K562 (cell line): ENCODE results near the gene SLC25A45. TPM values are rescaled to one million over a fixed set of nuclear protein-coding genes. Genes with fewer than 3 reads are reported as not detected.

Experiments
- ATAC-seq: fragments of 200-7000 bp; cut with Tn5 transposase; 3 replicates; pipeline ENCODE4 v1.9.1; 2020; ENCODE audit warnings: moderate library complexity
- BruUV-seq: library from RNA; stranded (reverse); fragments of 400-500 nt; replicated peaks from 2 replicates; lab custom pipeline; 2021; lab: Mats Ljungman, UMichigan
- CTCF ChIA-PET: fragments of 300-600 bp; formaldehyde crosslinking; extraction: SDS; loops from one replicate; lab custom pipeline; 2021; ENCODE audit warnings: low intra/inter-chr PET ratio; lab: Yijun Ruan, JAX
- POLR2A ChIA-PET: fragments of 300-600, 350-650 bp; sonication (Branson Sonifier 250); formaldehyde crosslinking; extraction: SDS; loops from one replicate; lab custom pipeline; 2021; ENCODE audit warnings: antibody characterized with exemption, inconsistent platforms; lab: Yijun Ruan, JAX
- DNase-seq, 4 experiments: peaks; one replicate each; pipeline versions ENCODE4 v3.0.0 to v3.0.0-alpha.2; 2011 to 2018; ENCODE audit warnings: low spot score in 3 of 4, mixed read lengths in 3 of 4; ENCODE audit errors: extremely low read depth in 1 of 4
- FAIRE-seq: peaks from 2 replicates; lab custom pipeline; 2011; peaks lifted over from hg19 to GRCh38; lab: Jason Lieb, UNC
- H2AFZ ChIP-seq: 2 replicates; pipeline ENCODE4 v1.6.0; 2011; ENCODE audit warnings: low read depth, low read length, control low read depth, inconsistent platforms
- H3K27ac ChIP-seq: fragments of 200-600 bp; 3 replicates; pipeline ENCODE4 v1.8.0; 2011; ENCODE audit warnings: low read depth, mild to moderate bottlenecking, control low read depth, inconsistent platforms, low read length, moderate library complexity, mixed read lengths; ENCODE audit errors: extremely low read depth
- H3K27me3 ChIP-seq, 2 experiments: fragments of 300-600 bp in 1 of 2; 2 replicates in 1 of 2; 3 replicates in 1 of 2; pipeline versions ENCODE4 v1.6.0 to v1.8.0; 2011; ENCODE audit warnings: inconsistent platforms in 2 of 2, low read length in 2 of 2, mild to moderate bottlenecking in 1 of 2, mixed read lengths in 1 of 2, moderate library complexity in 1 of 2; ENCODE audit not compliant: control insufficient read depth in 2 of 2, insufficient read depth in 2 of 2
- H3K36me3 ChIP-seq: fragments of 300-600 bp; 3 replicates; pipeline ENCODE4 v1.8.0; 2011; ENCODE audit warnings: mild to moderate bottlenecking, low read length, inconsistent platforms; ENCODE audit not compliant: control insufficient read depth, insufficient read depth
- H3K4me1 ChIP-seq, 2 experiments: fragments of 200-600 bp in 1 of 2; replicated peaks in 1 of 2; 2 replicates in 1 of 2; 3 replicates in 1 of 2; pipeline versions ENCODE4 v1.5.1 to v1.8.0; 2011; ENCODE audit warnings: inconsistent platforms in 2 of 2, low read length in 2 of 2, mild to moderate bottlenecking in 1 of 2, mixed read lengths in 1 of 2, moderate library complexity in 1 of 2; ENCODE audit not compliant: control insufficient read depth in 2 of 2, insufficient read depth in 2 of 2
- H3K4me2 ChIP-seq: 2 replicates; pipeline ENCODE4 v1.6.1; 2011; ENCODE audit warnings: low read length, control low read depth, inconsistent platforms, mixed read lengths; ENCODE audit not compliant: insufficient read depth
- H3K4me3 ChIP-seq: fragments of 200-600 bp; sonication (generic), shearing (Covaris generic); 2 replicates; pipeline ENCODE4 v1.5.1; 2016; ENCODE audit warnings: control low read depth, inconsistent platforms
- H3K79me2 ChIP-seq: fragments of 200-600 bp; 3 replicates; pipeline ENCODE4 v1.8.0; 2011; ENCODE audit warnings: low read length, inconsistent platforms; ENCODE audit not compliant: control insufficient read depth, insufficient read depth
- H3K9ac ChIP-seq, 2 experiments: 2 replicates each; pipeline versions ENCODE4 v1.6.0 to v1.6.1; 2011; ENCODE audit warnings: low read depth in 2 of 2, low read length in 2 of 2, control low read depth in 1 of 2, inconsistent platforms in 1 of 2, mild to moderate bottlenecking in 1 of 2, mixed read lengths in 1 of 2; ENCODE audit not compliant: insufficient read depth in 1 of 2
- H3K9me1 ChIP-seq: one replicate; pipeline ENCODE4 v1.6.0; 2011; ENCODE audit warnings: inconsistent platforms, mild to moderate bottlenecking, low read length, moderate library complexity; ENCODE audit not compliant: control insufficient read depth, insufficient read depth
- H3K9me3 ChIP-seq: replicated peaks from 2 replicates; pipeline ENCODE4 v1.5.1; 2011; ENCODE audit warnings: low read depth, low read length, inconsistent platforms; ENCODE audit not compliant: control insufficient read depth, insufficient read depth
- H4K20me1 ChIP-seq: replicated peaks from 2 replicates; pipeline ENCODE4 v1.6.1; 2011; ENCODE audit warnings: low read length, inconsistent platforms, mixed read lengths; ENCODE audit not compliant: control insufficient read depth, insufficient read depth
- CBFA2T3 ChIP-seq: fragments of 450-650 bp; IDR thresholded peaks from 2 replicates; pipeline ENCODE4 v1.6.1; 2017
- FOXA3 ChIP-seq, 2 experiments: fragments of 450-650 bp in 1 of 2; sonication (generic) in 1 of 2; formaldehyde crosslinking; IDR thresholded peaks in 1 of 2; conservative IDR thresholded peaks in 1 of 2; 2 replicates each; pipeline versions ENCODE4 v1.4.0 to v1.8.0; 2020 to 2022; ENCODE audit warnings: mild to moderate bottlenecking in 2 of 2, missing genetic modification reagents in 1 of 2
- FOXP4 ChIP-seq: sonication (generic); formaldehyde crosslinking; IDR thresholded peaks from 2 replicates; pipeline ENCODE4 v1.8.0; 2022; ENCODE audit warnings: mild to moderate bottlenecking, missing genetic modification reagents, borderline replicate concordance
- HDAC2 ChIP-seq: fragments of 450-650 bp; IDR thresholded peaks from 2 replicates; pipeline ENCODE4 v1.6.1; 2016; ENCODE audit warnings: mild to moderate bottlenecking
- KLF16 ChIP-seq: IDR thresholded peaks from 2 replicates; pipeline ENCODE4 v1.6.1; 2016; ENCODE audit warnings: antibody characterized with exemption
- MAZ ChIP-seq, 2 experiments: fragments of 450-650 bp in 1 of 2; sonication (generic) in 1 of 2; formaldehyde crosslinking; IDR thresholded peaks in 1 of 2; conservative IDR thresholded peaks in 1 of 2; 2 replicates each; pipeline versions ENCODE4 v1.4.0 to v1.5.0; 2020; ENCODE audit warnings: mild to moderate bottlenecking in 1 of 2, missing genetic modification reagents in 1 of 2
- MCM2 ChIP-seq: fragments of 450-650 bp; IDR thresholded peaks from 2 replicates; pipeline ENCODE4 v1.6.1; 2017; ENCODE audit warnings: low read depth, mild to moderate bottlenecking
- MEIS2 ChIP-seq: fragments of 450-650 bp; IDR thresholded peaks from 2 replicates; pipeline ENCODE4 v1.6.1; 2014; ENCODE audit warnings: mild to moderate bottlenecking; ENCODE audit not compliant: partially characterized antibody
- MLLT1 ChIP-seq, 2 experiments: fragments of 450-650 bp; IDR thresholded peaks; 2 replicates each; pipeline ENCODE4 v1.6.1; 2016
- MXI1 ChIP-seq: IDR thresholded peaks from 2 replicates; pipeline ENCODE4 v1.6.1; 2011; ENCODE audit warnings: low read depth, mild to moderate bottlenecking, improper control_type of control experiment, low read length
- PKNOX1 ChIP-seq: fragments of 450-650 bp; IDR thresholded peaks from 2 replicates; pipeline ENCODE4 v1.6.1; 2016
- RUNX1 ChIP-seq: sonication (generic); IDR thresholded peaks from 2 replicates; pipeline ENCODE4 v1.6.1; 2016; ENCODE audit warnings: antibody characterized with exemption, low read depth
- SIRT6 ChIP-seq: IDR thresholded peaks from one replicate; pipeline ENCODE4 v1.6.1; 2012; ENCODE audit warnings: low read depth, mild to moderate bottlenecking, control low read depth, inconsistent platforms, low read length, moderate library complexity
- ZNF184 ChIP-seq: sonication (generic); formaldehyde crosslinking; IDR thresholded peaks from 2 replicates; pipeline ENCODE4 v1.5.0; 2020; ENCODE audit warnings: missing genetic modification reagents
- ZNF253 ChIP-seq: fragments of 250-450 bp; sonication (Bioruptor Pico); conservative IDR thresholded peaks from 2 replicates; pipeline ENCODE4 v1.6.1; 2021; ENCODE audit warnings: mild to moderate bottlenecking
- ZNF445 ChIP-seq: fragments of 250-450 bp; sonication (Bioruptor Pico); IDR thresholded peaks from 2 replicates; pipeline ENCODE4 v1.4.0; 2020; ENCODE audit warnings: low read depth, mild to moderate bottlenecking, moderate library complexity
- ZNF668 ChIP-seq: fragments of 250-450 bp; sonication (Bioruptor Pico); IDR thresholded peaks from 2 replicates; pipeline ENCODE4 v1.8.0; 2022; ENCODE audit warnings: mild to moderate bottlenecking, inconsistent platforms
- WGBS: fragments of 100-300 bp; shearing (Covaris generic); methylation state at CpG from one replicate; pipeline ENCODE4 v1.1.6; 2016; ENCODE audit warnings: low coverage, mixed read lengths; ENCODE audit not compliant: insufficient coverage; ENCODE audit errors: missing lambda C conversion rate; 5-methylcytosine and 5-hydroxymethylcytosine counted together
- in situ Hi-C: fragments of 300-500 bp; cut with MboI; formaldehyde crosslinking; loops from 4 replicates; pipeline ENCODE4 v1.15.0; 2018; ENCODE audit warnings: inconsistent platforms, mixed read lengths
- intact Hi-C: fragments of 100-400 bp; cut with micrococcal nuclease; formaldehyde crosslinking; loops from 2 replicates; pipeline ENCODE4 v1.14.2; 2022
- polyA plus RNA-seq, 8 experiments: library from polyadenylated mRNA; depleted of rRNA in 4 of 8; stranded (reverse) in 5 of 8; unstranded in 3 of 8; fragments of >200 nt; fragmentation: Nextera tagmentation in 2 of 8; fragmentation: Illumina TruSeq in 1 of 8; extraction: Ambion mirVana in 2 of 8; extraction: Trizol in 1 of 8; gene quantifications; 2 replicates each; pipeline versions ENCODE4 v1.2.1 to v1.2.3, GENCODE V29; 2011 to 2014; ENCODE audit warnings: inconsistent platforms in 1 of 8, missing spikeins in 1 of 8
- total RNA-seq, 7 experiments: library from RNA; depleted of rRNA in 6 of 7; stranded (reverse); fragments of >200 nt in 6 of 7; fragmentation: Illumina TruSeq in 2 of 7; extraction: Trizol in 2 of 7; gene quantifications; 2 replicates each; pipeline versions ENCODE4 v1.2.1 to v1.2.3, GENCODE V29; 2011 to 2021; ENCODE audit warnings: low replicate concordance in 1 of 7

SLC25A45 gene
- total and polyA plus RNA-seq, 9 of the 15 experiments (the other 6 are each of a cell fraction or from before 2014, with no cell fraction given), result 0.15 to 2.3 (median 0.68) TPM

- peak; percentile 42; the same call in 1 of the 2 replicates for TF ChIP-seq PKNOX1
These were observed 43.8 kb downstream of the SLC25A45 start (continued) for GRCh38 chr11:65338676-65339075.

GRCh38 chr11:65334696-65335295, 47.6 kb downstream of the SLC25A45 start:
- no peak for DNase-seq
- no TSS peak for BruUV-seq
- H4K20me1 ChIP-seq, result peaks cover 9% of the 10 kb centered on the region
- in situ Hi-C loops, result no loop called here
- CTCF ChIA-PET, result no interaction called here
- peak overlapping the region; percentile 87 for H3K4me2 ChIP-seq
- peak overlapping the region; percentile 75; the same call in 1 of the 3 replicates for H3K27ac ChIP-seq
- peak overlapping the region; percentile 86 to 92; a peak in 3 of 4 replicates for H3K9ac ChIP-seq
- H3K4me1 ChIP-seq, result peaks cover 20 to 22% of the 10 kb centered on the region in 2 experiments; a peak in 4 of 5 replicates
- no peaks in the 10 kb centered on the region for H3K9me1 ChIP-seq
- H3K4me3 ChIP-seq, result peak overlapping the region; percentile 84
- peaks cover 58% of the 10 kb centered on the region for H3K79me2 ChIP-seq
- intact Hi-C loops, result no loop called here
- peaks cover 26% of the 10 kb centered on the region for H3K36me3 ChIP-seq
- H2AFZ ChIP-seq, result no peak overlapping the region
- H3K27me3 ChIP-seq, result no peaks in the 10 kb centered on the region
- 0 out of 3 replicates have a peak, but pooled peaks have one; percentile 5 for ATAC-seq
- no peak for FAIRE-seq
- WGBS, result 3% methylated on average over 5 of the region's 5 CpGs
- POLR2A ChIA-PET, result interaction anchor here (0.6 to 8.2 kb wide), 12 partner anchors 10 to 168 kb away, joined by 3 to 119 read pairs (median 7); partner anchors contain the start of genes CDC42EP2, MALAT1, NEAT1 and TIGD3
- no peaks in the 10 kb centered on the region for H3K9me3 ChIP-seq
- TF ChIP-seq ZNF184 (CRISPR knock-in tag) (no peak), FOXA3 (CRISPR knock-in tag; conservative IDR thresholded peaks at IDR 0.05 in 1 of 2, IDR thresholded peaks at IDR 0.05 in 1 of 2) (0 out of 4 replicates have a peak, but pooled peaks of 1 of the 2 experiments have one; percentile 18), CBFA2T3 (no peak), MEIS2 (peak; percentile 2), ZNF668 (CRISPR knock-in tag) (no peak), ZNF253 (CRISPR knock-in tag) (no peak), SIRT6 (no peak), MCM2 (no peak), MAZ (CRISPR knock-in tag; conservative IDR thresholded peaks at IDR 0.05 in 1 of 2, IDR thresholded peaks at IDR 0.05 in 1 of 2) (0 out of 4 replicates have a peak, but pooled peaks of 1 of the 2 experiments have one; percentile 21), KLF16 (no peak), FOXP4 (CRISPR knock-in tag) (no peak), RUNX1 (no peak), HDAC2 (no peak), MLLT1 (IDR thresholded peaks at IDR 0.05) (no peak), ZNF445 (CRISPR knock-in tag) (no peak), MXI1 (no peak)
